HG03521 (cell line): ENCODE data around the gene TLX2.
A peak's percentile ranks its signal among the peaks of the same experiment; 100 is the strongest.

Experiments used
- ATAC-seq: cut with Tn5 transposase; IDR thresholded peaks from one replicate; pipeline ENCODE4 v1.9.1; 2021; ENCODE audit warnings: mild to moderate bottlenecking, moderate library complexity; ENCODE audit not compliant: unreplicated experiment

Gene TLX2

DNA sequence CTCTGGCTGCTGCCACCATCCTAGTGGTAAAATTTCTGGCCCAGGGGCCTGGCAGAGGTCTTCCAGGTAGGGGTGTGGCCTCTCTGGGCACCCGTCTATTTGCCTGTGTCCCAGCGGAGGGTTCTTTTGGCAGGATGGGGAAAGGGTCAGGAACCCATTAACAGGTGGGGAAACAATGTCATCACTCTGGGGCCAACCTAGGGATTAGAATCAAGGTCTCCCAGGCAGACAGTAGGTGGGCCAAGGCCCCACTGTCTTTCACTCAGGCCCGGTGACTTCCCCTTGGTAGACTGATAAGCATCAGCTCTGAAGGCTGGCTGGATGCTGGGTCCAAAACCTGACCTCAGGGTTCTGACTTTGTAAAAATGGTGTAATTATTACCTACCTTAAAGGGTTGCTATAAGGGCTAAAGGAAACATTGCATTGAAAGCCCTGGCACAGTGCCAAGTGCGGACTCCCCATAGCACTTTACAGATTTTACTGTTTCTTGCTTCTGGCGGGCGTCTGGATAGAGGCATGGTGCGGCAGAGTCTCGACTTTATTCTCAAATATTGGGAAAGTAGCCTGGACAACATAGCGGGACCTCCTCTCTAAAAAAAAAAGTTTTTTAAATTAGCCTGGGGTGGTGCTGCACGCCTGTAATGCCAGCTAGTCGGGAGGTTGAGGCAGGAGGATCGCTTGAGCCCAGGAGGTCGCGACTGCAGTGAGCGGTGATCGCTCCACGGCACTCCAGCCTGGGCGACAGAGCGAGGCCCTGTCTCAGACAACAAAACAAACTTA lies 17.1 kb upstream of the TLX2 start:
- no peak for ATAC-seq

DNA sequence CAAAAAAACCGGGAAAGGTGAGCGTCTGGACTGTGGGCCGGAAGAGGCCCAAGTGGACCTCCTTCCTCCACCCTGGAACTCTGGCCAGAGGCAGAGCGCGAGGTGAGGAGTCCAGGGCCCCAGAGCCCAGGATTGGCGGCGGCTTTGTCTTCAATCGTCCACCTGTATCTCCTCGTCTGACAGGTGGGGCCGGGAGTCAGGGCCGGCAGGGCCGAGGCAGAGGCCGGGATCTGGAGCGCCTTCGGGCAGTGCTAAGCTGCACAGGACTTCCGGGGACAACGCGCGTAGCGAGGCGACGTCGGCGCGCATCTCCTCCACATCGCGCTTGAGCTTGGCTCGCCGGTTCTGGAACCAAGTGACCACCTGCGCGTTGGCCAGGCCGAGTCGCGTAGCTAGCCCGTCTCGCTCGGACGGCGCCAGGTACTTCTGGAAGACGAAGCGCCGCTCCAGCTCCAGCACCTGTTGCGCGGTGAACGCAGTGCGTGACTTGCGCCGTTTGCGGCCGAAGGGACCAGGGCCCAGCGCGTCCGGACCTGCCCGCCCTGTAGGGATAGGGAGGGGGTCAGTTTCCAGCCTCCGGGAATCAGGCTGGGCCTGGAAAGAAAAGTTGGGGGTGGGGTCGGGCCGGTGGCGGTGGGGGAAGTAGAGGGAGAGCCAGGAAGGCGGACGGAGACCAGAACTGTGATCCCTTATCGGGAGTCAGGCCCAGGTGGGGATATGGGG lies 16.3 kb upstream of the TLX2 start:
- no peak for ATAC-seq

DNA sequence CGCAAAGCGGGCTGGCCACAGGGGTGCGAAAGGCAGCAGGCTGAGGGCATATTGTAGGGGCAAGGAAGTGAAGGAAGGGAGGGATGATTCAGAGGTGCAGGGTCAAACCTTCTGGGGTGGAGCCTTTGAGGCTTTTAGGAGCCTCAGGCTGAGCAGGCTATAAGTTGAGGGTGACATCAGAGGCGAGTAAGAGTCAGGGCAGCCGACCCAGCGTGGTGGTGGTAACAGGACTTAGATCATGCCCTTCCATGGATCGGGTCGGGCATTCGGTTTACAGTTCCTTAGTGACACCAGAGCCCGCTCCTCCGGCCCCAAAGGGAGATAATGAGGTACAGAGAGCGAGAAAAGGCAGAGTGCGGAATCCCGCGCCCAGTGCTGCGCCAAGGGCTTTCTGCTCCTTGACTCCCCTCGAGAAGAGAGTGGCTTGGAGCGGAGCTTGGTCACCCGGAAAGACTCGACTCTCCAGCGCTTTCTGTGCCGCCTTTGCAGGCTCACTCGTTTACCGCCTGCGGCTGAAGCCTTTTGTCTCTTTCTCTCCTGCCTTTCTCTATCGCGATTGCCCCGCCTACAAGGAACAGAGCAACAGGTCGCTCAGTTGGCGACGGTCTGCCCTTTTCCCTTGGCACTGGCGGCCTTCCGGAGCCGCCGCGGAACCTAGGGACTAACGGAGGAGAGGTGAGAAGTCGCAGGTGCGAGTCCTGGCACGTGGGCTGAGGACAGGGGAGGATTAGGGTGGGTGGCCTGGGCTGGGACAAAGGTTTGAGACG lies 15.6 kb upstream of the TLX2 start:
- ATAC-seq = no peak

DNA sequence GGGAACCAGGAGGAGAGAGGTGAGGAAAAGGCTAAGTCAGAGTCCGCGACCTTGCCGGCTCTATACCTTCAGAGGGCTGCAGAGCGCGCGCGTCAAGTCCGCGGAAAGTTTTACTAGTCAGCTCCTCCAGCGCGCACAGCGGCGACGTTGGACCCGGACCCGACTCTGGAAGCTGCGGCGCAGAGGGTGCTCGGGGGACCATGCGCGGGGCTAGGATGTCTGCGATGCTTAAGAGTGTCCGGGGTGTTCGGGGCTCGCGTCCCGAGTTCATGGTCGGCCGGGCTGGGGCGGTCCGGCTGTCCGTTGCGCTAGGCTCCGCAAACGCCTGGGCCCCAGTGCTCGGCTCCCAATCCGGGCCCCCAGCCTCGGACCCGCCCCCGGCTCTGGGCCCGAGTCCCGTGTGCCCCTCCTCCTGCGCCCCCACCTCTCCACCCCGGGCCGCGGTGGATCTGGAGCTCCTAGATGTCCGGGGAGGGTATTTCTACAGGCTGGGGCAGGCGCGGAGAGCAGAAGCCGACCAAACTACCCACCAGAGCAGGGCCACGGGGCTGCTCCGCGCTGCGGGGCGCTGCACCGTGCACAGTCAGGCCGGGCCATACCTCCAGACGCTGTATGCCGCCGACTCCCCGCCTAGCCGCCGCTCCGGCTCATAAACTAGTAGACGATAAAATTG lies 14.8 kb upstream of the TLX2 start, which contains the start of gene LBX2:
Gene LBX2, minus strand, starts transcription at position 337 of the 673 bp plus-strand sequence. Its CDS starts 66 bp downstream, at position 271.
- no peak for ATAC-seq

DNA sequence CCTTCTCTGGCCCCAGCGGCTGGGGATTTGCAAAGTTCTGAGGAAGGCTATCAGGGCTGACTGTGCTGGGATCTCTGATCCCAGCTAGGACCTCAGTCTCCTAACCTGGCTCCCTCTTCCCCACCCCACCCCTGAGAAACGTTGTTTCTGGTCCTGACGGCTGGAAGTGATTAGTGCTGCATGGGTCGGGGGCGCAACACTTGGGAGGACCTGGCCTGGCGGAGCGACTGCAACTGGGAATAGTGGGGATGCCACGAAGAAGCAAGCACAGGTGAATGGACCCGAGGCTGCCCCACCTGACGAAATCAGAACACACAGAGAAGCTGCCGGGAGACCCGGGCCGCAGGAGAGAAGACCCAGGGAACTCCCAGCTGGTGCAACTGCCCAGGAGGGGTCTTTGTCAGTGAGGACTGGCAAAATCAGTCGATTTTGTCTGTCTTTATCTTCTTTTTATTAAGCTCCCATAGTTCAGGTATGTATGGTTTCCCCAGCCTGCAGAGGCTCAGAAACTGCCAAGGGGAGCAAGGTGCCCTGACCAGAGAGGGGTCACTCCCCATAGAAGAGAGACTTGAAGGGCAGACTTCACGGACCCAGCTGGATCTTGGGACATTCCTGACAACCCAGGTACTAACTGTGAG lies 14.2 kb upstream of the TLX2 start:
- ATAC-seq = no peak

DNA sequence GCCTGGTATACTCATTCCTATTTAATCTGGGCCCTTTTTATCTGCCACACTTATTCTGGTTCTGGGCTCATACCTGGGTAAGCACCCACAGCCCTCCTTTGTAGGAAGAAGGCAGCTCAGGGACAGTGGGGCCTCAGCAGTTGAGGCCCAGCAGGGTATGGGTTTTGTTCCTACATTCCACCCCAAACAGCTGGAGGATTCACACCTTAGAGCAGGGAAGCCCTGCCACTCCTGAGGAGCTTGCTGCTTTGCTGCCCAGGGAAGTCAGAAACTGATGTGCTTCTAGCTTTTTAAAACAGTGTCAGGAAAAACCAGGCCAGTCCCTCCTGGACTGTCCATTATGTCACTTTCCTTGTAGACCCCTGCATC lies 13.7 kb upstream of the TLX2 start:
- no peak for ATAC-seq

DNA sequence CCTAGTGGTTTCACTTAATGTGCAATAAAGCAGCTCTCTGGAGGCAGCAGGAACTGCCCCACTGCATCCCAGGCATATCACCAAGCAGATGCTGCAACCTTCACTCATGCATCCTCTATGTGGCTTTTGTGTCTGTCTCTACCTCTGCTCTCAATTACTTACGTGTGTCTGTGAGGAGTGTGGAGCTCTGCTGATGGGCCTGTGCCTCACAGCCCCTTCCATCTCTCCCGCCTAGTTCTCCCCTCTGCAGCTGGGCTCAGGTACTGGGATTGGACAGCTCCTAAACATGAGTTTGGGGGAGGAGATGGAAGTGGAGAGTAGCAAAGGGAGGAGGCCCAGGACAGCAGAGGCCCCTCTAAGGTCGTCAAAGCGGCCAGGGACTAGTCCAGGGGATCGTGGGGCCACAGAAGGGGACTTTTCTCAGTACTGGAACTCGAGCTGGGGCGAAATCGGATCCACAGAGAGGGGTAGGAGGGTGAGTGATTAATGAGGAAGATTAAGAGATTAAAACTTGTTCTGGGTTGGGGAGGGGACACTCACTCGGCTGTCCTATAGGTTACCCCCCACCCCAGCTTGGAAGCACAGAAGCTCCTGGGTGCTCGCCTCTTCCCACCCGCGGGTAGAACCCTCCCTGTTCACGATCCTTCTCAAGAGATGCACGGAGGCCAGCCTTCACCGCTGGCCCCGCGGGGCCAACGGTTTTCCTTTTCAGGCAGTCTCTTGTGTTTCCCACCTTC lies 12.7 kb upstream of the TLX2 start:
- no peak for ATAC-seq

DNA sequence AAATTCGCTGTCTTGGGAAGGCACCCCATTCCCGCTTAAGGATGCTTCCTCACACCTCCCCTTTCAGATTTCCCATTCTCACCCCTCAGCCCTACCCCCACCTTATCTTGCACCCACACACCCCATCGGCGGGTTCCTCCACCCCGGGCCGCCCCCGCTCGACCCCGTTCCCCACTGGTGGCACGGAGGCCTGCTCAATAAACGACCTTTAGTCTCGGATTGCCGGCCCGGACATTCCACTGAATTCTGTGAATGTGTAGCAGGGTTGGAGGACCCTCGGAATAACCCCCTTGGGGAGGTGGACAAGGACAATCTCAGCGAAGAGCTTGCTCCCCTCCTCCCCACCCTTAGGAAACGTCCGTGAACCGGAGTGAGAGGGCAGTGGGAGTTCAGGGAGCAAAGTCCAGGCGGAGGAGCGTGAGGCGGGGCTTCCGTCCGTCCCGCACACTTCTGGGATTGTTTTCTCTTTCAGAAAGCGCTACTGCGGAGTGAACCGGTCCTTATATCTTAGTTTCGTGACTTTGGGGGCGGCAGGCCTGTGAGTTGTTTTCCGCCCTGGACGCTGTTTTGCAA lies 12.0 kb upstream of the TLX2 start:
- no peak for ATAC-seq

DNA sequence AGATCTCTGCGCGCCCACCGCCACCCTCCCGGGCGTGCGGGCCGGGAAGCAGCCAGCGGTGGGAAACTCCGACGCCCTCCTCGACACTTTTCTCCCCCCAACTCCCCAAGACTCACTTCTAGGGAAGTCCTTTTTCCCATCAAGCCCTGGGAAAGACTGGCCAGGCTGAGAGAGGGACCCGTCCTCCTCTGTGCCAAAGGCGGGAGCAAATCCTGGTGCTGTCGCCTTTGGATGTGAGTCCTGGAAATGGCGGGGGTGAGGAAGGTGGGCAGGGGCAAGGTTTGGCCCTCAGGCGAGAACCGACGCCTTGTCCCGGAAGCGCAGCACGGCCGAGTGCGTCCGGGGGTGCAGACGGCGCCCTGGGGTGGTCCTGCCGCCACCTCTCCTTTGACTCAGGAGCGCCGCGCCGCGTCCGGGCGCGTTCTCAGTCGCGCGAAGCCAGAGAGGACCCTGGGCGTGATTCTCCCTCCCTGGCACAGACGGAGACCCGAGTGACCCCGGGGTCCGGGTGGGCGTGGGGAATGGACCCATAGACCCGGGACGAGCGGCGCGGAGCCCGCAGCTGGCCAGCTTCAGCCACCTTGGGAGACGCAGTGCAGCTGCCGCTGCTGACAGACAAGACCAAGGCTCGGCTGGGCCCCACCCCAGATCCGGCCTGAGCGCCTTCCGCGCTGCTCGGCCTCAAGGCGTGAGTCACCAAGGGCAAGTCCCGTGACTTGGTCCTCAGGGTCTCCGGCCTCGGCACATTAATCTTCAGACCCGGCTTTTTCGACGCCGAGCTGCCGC lies 11.3 kb upstream of the TLX2 start:
- peak; percentile 21 for ATAC-seq

DNA sequence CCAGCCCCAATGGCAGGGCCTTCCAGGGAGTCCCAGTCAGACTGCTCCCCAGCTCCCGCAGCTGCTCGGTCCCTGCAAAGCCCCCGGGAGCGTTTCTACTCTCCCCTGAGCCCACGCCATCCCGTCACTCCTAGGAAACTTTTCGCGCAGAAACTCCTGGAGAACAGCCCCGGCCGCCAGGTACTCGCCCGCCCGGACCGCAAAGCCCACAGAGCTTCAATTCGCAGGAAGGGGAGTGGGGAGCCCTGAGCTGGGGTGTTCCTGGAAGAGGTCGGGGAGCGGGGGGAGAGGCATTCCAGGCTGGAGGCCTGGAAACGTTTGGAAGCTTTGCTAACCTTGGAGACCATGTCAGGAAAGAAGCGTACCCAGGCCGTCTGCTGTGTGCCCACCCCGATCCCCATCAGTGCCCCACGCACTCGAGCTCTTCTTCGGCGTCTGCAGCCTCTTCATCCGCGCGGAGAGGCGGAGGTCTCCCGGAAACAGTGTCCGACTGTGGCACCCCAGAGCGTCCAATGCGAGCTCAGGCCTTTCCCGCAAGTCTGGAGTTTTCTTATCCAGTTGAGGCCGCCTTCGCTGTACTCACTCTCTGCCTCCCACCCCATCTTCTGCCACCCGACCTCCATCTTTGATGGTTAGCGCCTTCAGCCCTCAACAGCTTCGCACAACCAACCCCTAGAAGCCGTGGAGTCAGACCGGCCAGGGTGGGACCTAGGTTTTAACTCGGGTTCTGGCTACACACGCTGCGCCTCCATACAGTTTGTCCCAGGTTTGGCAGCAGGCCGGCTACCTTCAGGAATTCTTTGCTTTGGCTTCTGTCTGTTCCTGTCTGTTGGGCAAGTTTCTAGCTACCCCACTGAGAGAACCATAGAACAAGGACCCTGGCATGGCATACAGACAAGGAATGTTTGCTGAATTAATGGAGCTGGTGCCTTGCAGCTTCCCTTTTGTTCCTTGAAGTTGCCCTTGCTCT lies 10.5 kb upstream of the TLX2 start:
- ATAC-seq = no peak

DNA sequence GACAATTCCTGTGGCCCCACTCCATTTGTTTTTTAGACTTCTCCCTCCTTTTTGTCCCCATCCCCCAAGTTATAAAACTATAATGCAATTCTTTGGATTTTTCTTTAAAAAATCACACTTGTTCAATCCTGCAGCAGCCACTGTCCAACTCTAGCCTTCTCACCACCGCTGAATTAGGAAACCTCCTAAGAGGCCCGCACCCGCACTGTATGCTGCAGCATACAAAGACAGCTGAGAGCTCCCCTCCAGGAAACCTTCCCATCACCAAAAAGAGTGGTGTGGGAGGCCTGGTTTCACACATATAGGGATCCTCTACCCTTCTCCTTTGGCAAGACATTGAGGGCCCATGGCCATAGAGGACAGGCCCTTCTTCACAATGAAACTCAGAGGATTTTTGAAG lies 9.7 kb upstream of the TLX2 start:
- no peak for ATAC-seq

DNA sequence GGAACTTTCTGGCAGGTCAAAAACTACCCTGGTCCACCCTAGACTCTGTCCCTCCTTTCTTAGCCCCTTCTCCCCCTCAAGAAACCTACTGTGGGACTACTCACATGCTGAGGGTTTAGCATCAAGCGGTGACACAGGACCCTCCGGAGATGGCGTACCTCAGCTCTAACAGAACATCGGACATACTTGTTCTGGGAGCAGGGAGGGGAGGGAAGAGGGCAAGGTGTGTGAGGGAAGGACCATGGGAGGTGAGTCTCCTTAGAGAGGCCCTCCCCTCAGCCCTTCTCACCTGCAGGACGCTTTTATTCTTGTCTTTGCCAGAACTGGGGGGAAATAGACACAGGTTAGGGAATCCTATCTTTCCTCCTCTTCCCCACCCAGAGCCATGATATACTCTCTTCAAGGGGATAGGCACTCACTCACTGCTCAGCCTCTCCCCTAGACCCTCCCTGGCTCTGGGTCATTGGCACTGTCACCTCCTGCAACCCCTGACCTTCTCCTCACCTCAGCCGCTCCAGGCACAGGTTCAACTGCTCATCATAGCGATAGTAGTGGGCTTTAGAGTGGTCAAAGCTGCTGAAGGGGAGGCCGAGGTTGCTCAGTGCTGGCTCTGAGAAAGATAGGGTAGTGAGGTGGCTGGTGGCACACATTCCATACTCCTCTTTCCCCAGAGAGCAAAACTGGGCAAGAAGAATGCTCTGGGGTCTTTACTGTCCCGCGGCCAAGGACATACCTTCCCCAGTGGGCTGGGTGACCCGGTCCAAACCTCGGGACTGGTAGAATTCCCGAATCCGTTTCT lies 8.6 kb upstream of the TLX2 start:
- ATAC-seq = no peak

DNA sequence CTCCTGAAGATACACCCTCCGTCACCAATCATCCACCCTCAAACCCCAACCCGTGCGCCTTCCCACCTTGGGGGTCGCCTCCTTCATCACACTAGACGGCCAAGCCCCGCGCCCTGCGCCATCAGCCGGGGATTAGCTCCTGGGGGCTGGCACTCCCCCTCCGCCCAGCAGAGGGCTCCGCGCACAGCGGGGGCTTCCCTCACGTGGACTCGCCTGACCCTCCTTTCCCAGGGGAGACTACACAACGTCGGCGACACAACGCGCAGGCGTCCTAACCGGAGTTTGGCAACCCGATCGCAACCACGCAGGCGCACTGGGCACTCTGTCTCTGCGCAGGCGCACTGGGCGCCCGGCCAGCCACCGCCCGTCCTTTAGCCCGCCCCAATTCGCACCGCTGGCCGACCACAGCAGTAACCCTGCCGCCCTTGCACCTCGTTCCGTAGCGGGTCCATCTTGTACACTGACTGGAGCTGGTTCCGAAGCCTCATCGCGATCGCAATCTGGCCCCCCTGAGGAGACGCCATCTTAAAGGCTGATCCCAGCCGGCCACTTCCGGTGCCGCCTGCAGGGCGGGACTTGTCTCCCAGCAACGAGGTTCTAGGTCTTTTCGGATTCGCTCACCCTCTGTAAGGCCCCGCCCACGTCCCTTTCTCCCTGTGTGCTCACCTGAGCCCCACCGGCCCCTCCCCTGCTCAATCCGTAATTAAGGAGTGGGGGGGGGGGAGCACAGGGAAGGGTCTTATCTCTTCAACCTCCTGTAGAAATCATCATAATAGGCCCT lies 6.9 kb upstream of the TLX2 start, which contains the start of gene PCGF1:
Gene PCGF1, minus strand, starts transcription at position 551 of the 781 bp plus-strand sequence. Its CDS starts 27 bp downstream, at position 524.
- peak; percentile 91 for ATAC-seq

DNA sequence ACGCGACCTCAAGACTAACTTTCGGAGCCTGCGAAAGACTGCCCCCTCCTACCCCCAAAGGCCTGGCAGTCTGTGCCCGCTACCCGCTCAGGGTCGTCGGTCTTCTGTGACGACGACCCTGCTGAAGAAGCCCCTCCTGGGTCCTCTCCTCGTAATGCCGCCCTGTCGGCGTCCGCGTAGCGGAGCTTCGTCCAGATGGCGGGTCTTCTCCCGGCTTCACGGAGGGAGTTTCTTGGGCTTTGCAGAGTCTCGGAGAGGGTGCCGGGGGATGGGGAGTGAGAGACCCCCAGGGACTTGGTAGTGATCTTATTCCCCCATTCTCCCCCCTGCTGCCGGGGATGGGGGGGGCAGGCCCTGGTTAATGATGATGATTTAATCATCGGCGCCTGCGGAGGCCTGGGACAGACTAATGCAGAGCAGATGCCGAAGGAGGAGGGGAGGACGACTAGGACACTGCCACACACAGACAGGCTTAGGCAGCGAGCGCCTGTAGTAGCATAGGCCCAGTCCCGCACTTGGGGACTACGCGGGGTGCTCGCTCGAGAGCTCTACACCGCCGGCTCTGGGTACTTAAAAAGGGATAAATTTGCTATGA lies 6.2 kb upstream of the TLX2 start:
- ATAC-seq = peak; percentile 5

DNA sequence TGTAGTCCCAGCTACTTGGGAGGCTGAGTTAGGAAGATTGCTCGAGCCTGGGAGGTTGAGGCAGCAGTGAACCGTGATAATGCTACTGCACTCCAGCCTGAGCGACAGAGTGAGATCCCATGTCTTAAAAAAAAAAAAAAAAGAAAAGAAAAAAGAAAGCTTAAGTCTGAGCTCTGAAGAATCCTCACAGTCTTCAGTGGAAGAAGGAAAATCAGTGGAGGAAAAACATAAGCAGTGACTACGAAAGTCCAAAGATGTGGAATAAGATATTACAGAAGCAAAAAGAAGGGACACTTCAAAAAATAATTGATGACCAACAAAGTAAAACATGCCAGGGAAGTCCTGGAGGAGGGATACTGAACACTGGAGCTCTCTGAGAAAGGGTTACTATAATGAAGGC lies 4.0 kb upstream of the TLX2 start:
- ATAC-seq = no peak
